Adrenal gland (tissue), 5 donors: ENCODE measurements around the gene CDH11.

Source experiments
- POLR2A ChIP-seq, 2 donors: fragments of 450-650 bp; IDR thresholded peaks; one replicate each; pipeline ENCODE4 v1.6.1; 2017; ENCODE audit warnings: antibody characterized with exemption in 2 of 2, mild to moderate bottlenecking in 2 of 2, moderate library complexity in 1 of 2
- TF ChIP-seq, protein P1 (sequence below), 6 experiments: fragments of 450-650 bp in 4 of 6; fragments of 200-600 bp in 2 of 6; sonication (generic) in 1 of 6; IDR thresholded peaks; 1 replicate in 5 of 6; 2 replicates in 1 of 6; pipeline versions ENCODE4 v1.5.1 to v1.8.0; 2016 to 2021; ENCODE audit warnings: antibody characterized with exemption in 6 of 6, mild to moderate bottlenecking in 2 of 6, moderate library complexity in 1 of 6
- donor health status: DM: no; HTN: no; CAD: no.

DNA sequence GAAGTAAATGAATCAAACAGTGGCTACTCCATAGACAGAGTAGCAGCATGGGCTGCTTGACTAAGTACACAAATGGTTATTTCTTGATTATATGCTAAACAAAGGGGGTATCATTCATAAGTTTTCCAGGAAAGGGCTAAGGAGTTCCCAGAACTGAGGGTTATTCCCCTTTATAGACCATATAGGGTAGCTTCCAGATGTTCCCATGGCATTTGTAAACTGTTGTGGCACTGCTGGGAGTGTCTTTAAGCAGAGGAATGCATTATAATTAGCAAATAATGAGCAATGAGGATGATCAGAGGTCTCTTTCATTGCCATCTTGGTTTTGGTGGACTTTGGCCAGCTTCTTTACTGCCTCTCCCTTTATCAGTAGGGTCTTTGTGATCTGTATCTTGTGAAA, 105.1 kb downstream of the CDH11 start:
- TF ChIP-seq, protein P1, sequence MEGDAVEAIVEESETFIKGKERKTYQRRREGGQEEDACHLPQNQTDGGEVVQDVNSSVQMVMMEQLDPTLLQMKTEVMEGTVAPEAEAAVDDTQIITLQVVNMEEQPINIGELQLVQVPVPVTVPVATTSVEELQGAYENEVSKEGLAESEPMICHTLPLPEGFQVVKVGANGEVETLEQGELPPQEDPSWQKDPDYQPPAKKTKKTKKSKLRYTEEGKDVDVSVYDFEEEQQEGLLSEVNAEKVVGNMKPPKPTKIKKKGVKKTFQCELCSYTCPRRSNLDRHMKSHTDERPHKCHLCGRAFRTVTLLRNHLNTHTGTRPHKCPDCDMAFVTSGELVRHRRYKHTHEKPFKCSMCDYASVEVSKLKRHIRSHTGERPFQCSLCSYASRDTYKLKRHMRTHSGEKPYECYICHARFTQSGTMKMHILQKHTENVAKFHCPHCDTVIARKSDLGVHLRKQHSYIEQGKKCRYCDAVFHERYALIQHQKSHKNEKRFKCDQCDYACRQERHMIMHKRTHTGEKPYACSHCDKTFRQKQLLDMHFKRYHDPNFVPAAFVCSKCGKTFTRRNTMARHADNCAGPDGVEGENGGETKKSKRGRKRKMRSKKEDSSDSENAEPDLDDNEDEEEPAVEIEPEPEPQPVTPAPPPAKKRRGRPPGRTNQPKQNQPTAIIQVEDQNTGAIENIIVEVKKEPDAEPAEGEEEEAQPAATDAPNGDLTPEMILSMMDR (IDR thresholded peaks at IDR 0.05): no peak
- no peak for TF ChIP-seq POLR2A (IDR thresholded peaks at IDR 0.05)
